Measurements from ENCODE around the gene CHAT.

DNA sequence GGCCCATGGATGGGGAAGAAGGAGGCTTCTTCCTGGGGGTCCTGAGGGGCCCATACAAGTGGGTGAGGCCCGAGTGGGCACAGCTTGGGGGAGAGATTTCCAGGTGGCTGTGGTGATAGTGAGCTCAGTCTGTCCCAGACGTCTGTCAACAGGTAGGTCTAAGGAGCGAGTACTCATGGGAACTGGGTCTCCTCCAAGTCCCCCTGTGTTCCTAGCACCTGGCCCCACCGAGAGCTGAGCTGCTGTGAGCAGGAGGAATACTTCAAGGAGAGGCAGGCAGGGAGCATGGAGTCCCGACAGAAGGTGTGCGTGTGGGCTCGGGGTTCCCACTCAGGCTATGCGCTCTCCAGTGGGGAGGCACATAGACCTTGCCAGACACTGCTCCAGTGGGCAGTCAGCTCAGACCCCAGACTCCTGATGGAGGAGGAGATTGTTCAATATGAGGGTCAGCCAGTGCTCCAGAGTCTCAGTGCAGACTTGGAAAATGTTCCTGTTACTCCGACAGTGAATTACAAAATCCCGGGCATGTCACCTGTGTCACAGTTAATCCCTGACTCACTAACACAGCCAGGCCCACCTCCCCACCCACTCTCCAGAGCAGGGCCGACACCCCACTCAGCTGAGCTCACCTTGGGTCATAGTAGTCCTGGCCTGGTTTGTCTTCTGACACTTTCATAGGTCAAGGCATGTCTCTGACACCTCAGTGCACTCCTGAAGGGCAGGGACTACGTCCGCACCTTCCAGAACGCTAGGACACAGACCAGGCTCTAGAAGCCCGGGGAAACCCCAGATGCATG lies 37.4 kb downstream of the CHAT start:
- TF ChIP-seq, protein P1, sequence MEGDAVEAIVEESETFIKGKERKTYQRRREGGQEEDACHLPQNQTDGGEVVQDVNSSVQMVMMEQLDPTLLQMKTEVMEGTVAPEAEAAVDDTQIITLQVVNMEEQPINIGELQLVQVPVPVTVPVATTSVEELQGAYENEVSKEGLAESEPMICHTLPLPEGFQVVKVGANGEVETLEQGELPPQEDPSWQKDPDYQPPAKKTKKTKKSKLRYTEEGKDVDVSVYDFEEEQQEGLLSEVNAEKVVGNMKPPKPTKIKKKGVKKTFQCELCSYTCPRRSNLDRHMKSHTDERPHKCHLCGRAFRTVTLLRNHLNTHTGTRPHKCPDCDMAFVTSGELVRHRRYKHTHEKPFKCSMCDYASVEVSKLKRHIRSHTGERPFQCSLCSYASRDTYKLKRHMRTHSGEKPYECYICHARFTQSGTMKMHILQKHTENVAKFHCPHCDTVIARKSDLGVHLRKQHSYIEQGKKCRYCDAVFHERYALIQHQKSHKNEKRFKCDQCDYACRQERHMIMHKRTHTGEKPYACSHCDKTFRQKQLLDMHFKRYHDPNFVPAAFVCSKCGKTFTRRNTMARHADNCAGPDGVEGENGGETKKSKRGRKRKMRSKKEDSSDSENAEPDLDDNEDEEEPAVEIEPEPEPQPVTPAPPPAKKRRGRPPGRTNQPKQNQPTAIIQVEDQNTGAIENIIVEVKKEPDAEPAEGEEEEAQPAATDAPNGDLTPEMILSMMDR (IDR thresholded peaks at IDR 0.05; ENCODE audit: poor library complexity, severe bottlenecking), result no peak
- TF ChIP-seq EP300 (conservative IDR thresholded peaks at IDR 0.05; ENCODE audit: poor library complexity, severe bottlenecking), result no peak

Data from neural cell (in vitro differentiated cells).